Measurements from ENCODE around the gene FXYD1.

GRCh38 chr19:35149463-35149862 lies 10.8 kb downstream of the FXYD1 start:
- no peak for TF ChIP-seq CTCF (conservative IDR thresholded peaks at IDR 0.05; ENCODE audit: low read depth in 2 of 2)
- no peak for TF ChIP-seq EZH2 (IDR thresholded peaks at IDR 0.05; ENCODE audit: low read depth, unreplicated experiment)
- no peak for TF ChIP-seq CREB1 (CRISPR knock-in tag; IDR thresholded peaks at IDR 0.05; ENCODE audit: low read depth)
